Panc1 (cell line): ENCODE measurements around the gene STUB1. TPM values are rescaled to one million over a fixed set of nuclear protein-coding genes. Genes with fewer than 3 reads are reported as not detected.

Experiments
- ATAC-seq: fragments of 200-7000 bp; cut with Tn5 transposase; 2 replicates; pipeline ENCODE4 v1.9.1; 2020; ENCODE audit warnings: mild to moderate bottlenecking, moderate library complexity
- BruUV-seq: library from RNA; stranded (reverse); fragments of 400-500 nt; replicated peaks from 2 replicates; lab custom pipeline; 2021; lab: Mats Ljungman, UMichigan
- CTCF ChIA-PET: fragments of 300-600 bp; sonication (Branson Sonifier 250); formaldehyde crosslinking; loops from one replicate; lab custom pipeline; 2022; ENCODE audit warnings: antibody characterized with exemption; lab: Charles Lee
- POLR2A ChIA-PET: fragments of 300-600 bp; sonication (Branson Sonifier 250); formaldehyde crosslinking; loops from one replicate; lab custom pipeline; 2022; ENCODE audit warnings: antibody characterized with exemption; lab: Charles Lee
- DNase-seq: peaks from one replicate; pipeline ENCODE4 v3.0.0-alpha.2; 2010; ENCODE audit warnings: low read depth, low spot score
- H3K27ac ChIP-seq: 2 replicates; pipeline ENCODE4 v1.5.1; 2011; ENCODE audit warnings: mild to moderate bottlenecking, low read length, inconsistent platforms
- H3K27me3 ChIP-seq: fragments of 200-500 bp; sonication (Bioruptor generic); 2 replicates; pipeline ENCODE4 v1.6.0; 2014; ENCODE audit warnings: low read length, inconsistent platforms; ENCODE audit not compliant: control insufficient read depth, insufficient read depth
- H3K36me3 ChIP-seq: fragments of 200-500 bp; sonication (Bioruptor generic); 2 replicates; pipeline ENCODE4 v1.5.1; 2014; ENCODE audit warnings: inconsistent platforms, mild to moderate bottlenecking, low read length, moderate library complexity; ENCODE audit not compliant: control insufficient read depth, insufficient read depth
- H3K4me1 ChIP-seq: 2 replicates; pipeline ENCODE4 v1.5.1; 2011; ENCODE audit warnings: inconsistent platforms, mild to moderate bottlenecking, low read length, moderate library complexity; ENCODE audit not compliant: control insufficient read depth, insufficient read depth
- H3K4me3 ChIP-seq, 2 experiments: 2 replicates each; pipeline ENCODE4 v1.5.1; 2011 to 2012; ENCODE audit warnings: low read depth in 2 of 2, low read length in 2 of 2, mild to moderate bottlenecking in 2 of 2, inconsistent platforms in 1 of 2, moderate library complexity in 1 of 2
- H3K9me3 ChIP-seq: fragments of 200-500 bp; sonication (Bioruptor generic); 2 replicates; pipeline ENCODE4 v1.5.1; 2014; ENCODE audit warnings: low read depth, mild to moderate bottlenecking, inconsistent platforms, low read length, moderate library complexity; ENCODE audit not compliant: control insufficient read depth, insufficient read depth
- POLR2AphosphoS5 ChIP-seq: IDR thresholded peaks from 2 replicates; pipeline ENCODE4 v1.6.1; 2012; ENCODE audit warnings: mild to moderate bottlenecking, low read depth, low read length, moderate library complexity
- SIN3A ChIP-seq: IDR thresholded peaks from 2 replicates; pipeline ENCODE4 v1.6.1; 2012; ENCODE audit warnings: low read depth, mild to moderate bottlenecking, low read length, moderate library complexity, borderline replicate concordance; ENCODE audit not compliant: insufficient read depth
- TCF7L2 ChIP-seq: IDR thresholded peaks from 2 replicates; pipeline ENCODE4 v1.6.1; 2011; ENCODE audit warnings: mild to moderate bottlenecking, low read depth, low read length, inconsistent platforms
- in situ Hi-C: cut with HindIII; loops from 2 replicates; pipeline ENCODE4 v1.10.0; 2016; ENCODE audit warnings: low sequenced_read_pairs, low pct_unique_long_range_greater_than_20kb
- intact Hi-C: fragments of 100-400 bp; cut with micrococcal nuclease; formaldehyde crosslinking; loops from one replicate; pipeline ENCODE4 v1.10.0; 2022; ENCODE audit not compliant: unreplicated experiment
- total RNA-seq: library from RNA; stranded (reverse); gene quantifications from one replicate; pipeline ENCODE4 v1.2.1, GENCODE V29; 2021; ENCODE audit not compliant: unreplicated experiment
- TF ChIP-seq, protein P1 (sequence below): fragments of 450-650 bp; IDR thresholded peaks from 2 replicates; pipeline ENCODE4 v1.5.1; 2017; ENCODE audit warnings: mild to moderate bottlenecking
- TF ChIP-seq, protein P2 (sequence below), 2 experiments: IDR thresholded peaks; 2 replicates each; pipeline ENCODE4 v1.6.1; 2011 to 2012; ENCODE audit warnings: low read depth in 2 of 2, control low read depth in 1 of 2, low read length in 1 of 2, mild to moderate bottlenecking in 1 of 2, moderate library complexity in 1 of 2; ENCODE audit not compliant: insufficient read depth in 1 of 2

The STUB1 gene
- total RNA-seq, 1 experiment from 2014 or later: 217 TPM

DNA sequence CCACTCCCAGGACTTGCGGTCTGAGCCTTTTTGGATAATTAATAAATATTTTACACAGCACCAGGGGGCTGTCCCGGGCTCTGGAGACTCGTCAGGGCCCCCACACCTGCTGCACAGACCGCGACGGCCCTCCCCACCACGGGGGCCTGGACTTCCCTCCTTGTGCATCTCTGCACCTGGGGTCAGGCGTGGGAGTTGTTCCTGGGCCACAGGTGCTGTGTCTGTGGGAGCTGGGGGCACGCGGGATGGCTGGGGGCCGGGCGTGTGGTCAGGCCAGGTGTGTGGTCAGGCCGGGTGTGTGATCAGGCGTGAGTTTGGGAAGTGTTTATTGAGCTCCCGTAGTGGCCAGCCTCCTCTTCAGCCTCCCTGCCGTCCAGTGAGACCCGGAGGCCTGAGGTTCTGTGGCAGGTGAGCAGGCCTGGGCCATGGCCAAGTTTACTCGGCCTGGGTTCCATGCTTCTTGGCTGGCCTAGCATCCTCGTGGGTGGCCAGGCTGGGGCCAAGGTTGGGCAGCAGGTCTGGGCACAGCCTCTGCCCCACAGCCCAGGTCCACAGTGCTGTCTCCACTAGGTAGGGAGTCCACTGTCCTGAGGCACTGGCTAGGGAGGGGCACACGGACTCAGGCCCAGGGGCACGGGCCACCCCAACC, 1.9 kb upstream of the STUB1 start:
- DNase-seq (no peak), ATAC-seq (no peak)
- in situ Hi-C loops: no loop called here
- Histone ChIP-seq H3K36me3 (peaks cover 3% of the 10 kb centered on the region; the same call in 1 of the 2 replicates), H3K4me1 (peaks cover 36% of the 10 kb centered on the region), H3K27ac (peak overlapping the region; percentile 48; the same call in 1 of the 2 replicates), H3K27me3 (no peaks in the 10 kb centered on the region), H3K9me3 (no peaks in the 10 kb centered on the region), H3K4me3 (no peak overlapping the region)
- CTCF ChIA-PET: no interaction called here
- intact Hi-C loops: no loop called here
- TF ChIP-seq, protein P1, sequence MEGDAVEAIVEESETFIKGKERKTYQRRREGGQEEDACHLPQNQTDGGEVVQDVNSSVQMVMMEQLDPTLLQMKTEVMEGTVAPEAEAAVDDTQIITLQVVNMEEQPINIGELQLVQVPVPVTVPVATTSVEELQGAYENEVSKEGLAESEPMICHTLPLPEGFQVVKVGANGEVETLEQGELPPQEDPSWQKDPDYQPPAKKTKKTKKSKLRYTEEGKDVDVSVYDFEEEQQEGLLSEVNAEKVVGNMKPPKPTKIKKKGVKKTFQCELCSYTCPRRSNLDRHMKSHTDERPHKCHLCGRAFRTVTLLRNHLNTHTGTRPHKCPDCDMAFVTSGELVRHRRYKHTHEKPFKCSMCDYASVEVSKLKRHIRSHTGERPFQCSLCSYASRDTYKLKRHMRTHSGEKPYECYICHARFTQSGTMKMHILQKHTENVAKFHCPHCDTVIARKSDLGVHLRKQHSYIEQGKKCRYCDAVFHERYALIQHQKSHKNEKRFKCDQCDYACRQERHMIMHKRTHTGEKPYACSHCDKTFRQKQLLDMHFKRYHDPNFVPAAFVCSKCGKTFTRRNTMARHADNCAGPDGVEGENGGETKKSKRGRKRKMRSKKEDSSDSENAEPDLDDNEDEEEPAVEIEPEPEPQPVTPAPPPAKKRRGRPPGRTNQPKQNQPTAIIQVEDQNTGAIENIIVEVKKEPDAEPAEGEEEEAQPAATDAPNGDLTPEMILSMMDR: no peak
- TF ChIP-seq, protein P2, sequence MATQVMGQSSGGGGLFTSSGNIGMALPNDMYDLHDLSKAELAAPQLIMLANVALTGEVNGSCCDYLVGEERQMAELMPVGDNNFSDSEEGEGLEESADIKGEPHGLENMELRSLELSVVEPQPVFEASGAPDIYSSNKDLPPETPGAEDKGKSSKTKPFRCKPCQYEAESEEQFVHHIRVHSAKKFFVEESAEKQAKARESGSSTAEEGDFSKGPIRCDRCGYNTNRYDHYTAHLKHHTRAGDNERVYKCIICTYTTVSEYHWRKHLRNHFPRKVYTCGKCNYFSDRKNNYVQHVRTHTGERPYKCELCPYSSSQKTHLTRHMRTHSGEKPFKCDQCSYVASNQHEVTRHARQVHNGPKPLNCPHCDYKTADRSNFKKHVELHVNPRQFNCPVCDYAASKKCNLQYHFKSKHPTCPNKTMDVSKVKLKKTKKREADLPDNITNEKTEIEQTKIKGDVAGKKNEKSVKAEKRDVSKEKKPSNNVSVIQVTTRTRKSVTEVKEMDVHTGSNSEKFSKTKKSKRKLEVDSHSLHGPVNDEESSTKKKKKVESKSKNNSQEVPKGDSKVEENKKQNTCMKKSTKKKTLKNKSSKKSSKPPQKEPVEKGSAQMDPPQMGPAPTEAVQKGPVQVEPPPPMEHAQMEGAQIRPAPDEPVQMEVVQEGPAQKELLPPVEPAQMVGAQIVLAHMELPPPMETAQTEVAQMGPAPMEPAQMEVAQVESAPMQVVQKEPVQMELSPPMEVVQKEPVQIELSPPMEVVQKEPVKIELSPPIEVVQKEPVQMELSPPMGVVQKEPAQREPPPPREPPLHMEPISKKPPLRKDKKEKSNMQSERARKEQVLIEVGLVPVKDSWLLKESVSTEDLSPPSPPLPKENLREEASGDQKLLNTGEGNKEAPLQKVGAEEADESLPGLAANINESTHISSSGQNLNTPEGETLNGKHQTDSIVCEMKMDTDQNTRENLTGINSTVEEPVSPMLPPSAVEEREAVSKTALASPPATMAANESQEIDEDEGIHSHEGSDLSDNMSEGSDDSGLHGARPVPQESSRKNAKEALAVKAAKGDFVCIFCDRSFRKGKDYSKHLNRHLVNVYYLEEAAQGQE (IDR thresholded peaks at IDR 0.05; ENCODE audit: insufficient read depth in 1 of 2, low read depth in 2 of 2, low read length in 1 of 2): no peak
- TF ChIP-seq TCF7L2 (no peak), SIN3A (no peak), POLR2AphosphoS5 (no peak)
- no TSS peak for BruUV-seq
- POLR2A ChIA-PET: no interaction called here

DNA sequence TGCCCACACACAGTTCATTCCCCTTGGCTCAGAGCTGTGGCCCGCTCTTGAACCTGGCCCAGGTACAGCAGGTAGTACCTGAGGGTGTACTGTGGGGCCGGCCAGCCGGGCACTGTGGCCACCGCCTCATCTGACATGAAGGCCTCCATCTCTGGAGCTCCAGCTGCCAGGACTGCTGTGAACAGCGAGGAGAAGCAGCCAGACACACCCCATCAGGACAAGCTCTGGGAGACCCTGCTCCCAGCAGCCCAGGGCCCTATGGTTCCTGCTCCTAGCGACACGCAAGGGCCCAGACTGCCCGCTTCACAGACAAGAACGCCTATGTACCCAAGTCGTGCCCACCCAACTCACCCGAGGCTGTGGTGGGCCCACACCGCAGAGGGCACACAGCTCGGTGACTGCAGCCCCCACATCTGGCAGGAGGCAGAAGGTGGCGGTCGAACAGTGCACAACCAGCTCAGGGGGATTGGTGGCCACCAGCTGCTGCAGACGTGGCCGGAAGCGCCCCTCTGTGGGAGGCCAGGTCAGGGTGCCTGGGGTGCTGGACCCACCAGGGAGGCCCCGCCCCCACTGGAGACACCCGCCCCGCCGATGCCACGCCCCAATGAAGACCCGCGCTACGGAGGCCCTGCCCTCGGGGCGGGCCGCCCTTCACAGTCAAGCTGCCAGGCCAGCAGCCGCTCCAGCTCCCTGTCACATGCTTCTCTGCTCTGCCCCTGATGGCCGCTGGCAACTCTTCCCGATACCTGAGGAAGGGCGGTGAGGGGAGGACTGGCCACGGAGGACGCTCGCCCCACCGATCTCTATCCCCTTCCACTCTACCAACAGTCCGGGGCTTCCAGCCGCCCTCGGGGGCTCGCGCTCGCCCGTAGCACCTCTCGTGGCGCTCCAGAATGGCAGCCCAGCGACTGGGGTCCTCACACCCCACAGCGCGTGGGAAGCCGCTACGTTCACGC, 1.1 kb upstream of the STUB1 start:
- no peak for DNase-seq

More for the DNA sequence above, 1.1 kb upstream of the STUB1 start:
- Histone ChIP-seq H3K4me3 (peak overlapping the region; percentile 59 to 68), H3K27me3 (no peaks in the 10 kb centered on the region), H3K4me1 (peaks cover 30% of the 10 kb centered on the region), H3K9me3 (no peaks in the 10 kb centered on the region), H3K27ac (peak overlapping the region; percentile 81), H3K36me3 (peaks cover 5% of the 10 kb centered on the region; the same call in 1 of the 2 replicates)
- in situ Hi-C loops (no loop called here), intact Hi-C loops (no loop called here)
- BruUV-seq: no TSS peak
- peak; percentile 20 for ATAC-seq
- TF ChIP-seq, protein P2 (IDR thresholded peaks at IDR 0.05; ENCODE audit: insufficient read depth in 1 of 2, low read depth in 2 of 2, low read length in 1 of 2): no peak
- TF ChIP-seq POLR2AphosphoS5 (no peak; the same call in 1 of the 2 replicates), SIN3A (0 out of 2 replicates have a peak, but pooled peaks have one; percentile 19)
- TF ChIP-seq, protein P1: no peak
- POLR2A ChIA-PET: no interaction called here
- CTCF ChIA-PET: no interaction called here
